ENCODE measurements around the gene ACD. TPM values are rescaled to one million over a fixed set of nuclear protein-coding genes. Genes with fewer than 3 reads are reported as not detected.

The ACD gene
- total RNA-seq, 1 donor from 2014 or later, result 7.1 TPM

DNA sequence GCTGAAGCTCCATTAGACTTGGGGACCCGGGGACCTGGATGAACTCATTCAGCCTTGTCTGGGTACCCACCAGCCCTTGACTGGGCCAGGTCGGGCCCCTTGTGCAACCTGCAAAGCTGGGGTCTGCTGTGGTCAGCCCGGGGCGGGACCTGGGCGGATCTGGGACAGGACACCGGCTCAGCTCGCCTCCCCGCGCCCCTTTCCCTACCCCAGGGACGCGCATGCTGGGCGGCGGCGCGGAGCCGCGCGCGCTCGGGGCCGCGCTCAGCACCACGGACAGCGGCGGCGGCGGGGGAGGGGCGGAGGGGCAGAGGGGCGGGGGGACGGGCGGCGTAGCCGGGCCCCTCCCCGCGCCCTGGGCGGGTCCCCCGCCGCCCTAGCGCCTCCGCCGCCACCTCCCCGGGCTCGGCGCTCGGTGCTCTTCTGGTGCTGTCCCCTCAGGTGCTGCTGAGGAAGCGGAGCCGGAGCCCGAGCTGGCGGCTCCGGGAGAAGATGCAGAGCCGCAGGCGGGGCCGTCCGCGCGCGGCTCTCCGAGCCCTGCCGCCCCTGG is 7.4 kb downstream of the ACD start:
- peaks cover 87% of the 10 kb centered on the region for H3K27me3 ChIP-seq (ENCODE audit: low read depth)

DNA sequence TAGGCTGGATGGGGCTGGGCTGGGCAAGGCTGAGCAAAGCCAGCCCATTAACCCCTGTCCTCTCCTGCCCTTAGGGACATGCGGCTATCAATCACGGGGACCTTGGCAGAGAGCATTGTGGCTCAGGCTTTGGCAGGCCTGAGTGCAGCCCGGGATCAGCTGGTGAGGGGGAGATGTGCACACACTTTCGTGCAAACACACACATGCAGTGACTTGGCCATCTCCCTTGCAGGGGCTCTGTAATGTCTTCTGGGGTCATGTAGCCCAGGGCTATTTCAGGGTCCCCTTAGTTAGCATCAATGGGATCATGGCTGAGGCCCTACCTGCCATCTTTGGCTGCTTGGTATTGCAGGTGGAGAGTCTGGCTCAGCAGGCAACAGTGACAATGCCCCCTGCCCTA is 8.2 kb downstream of the ACD start:
- no peak for DNase-seq

More for the DNA sequence above, 7.4 kb downstream of the ACD start:
- no peak for DNase-seq
- intact Hi-C loops (cut with micrococcal nuclease), result no loop called here
- Histone ChIP-seq H3K9me3 (replicated peaks) (no peaks in the 10 kb centered on the region), H3K4me3 (peak overlapping the region; percentile 60), H3K36me3 (peaks cover 6% of the 10 kb centered on the region), H3K4me1 (peaks cover 33% of the 10 kb centered on the region), H3K27ac (replicated peaks) (no peak overlapping the region)
- TF ChIP-seq, protein P1, sequence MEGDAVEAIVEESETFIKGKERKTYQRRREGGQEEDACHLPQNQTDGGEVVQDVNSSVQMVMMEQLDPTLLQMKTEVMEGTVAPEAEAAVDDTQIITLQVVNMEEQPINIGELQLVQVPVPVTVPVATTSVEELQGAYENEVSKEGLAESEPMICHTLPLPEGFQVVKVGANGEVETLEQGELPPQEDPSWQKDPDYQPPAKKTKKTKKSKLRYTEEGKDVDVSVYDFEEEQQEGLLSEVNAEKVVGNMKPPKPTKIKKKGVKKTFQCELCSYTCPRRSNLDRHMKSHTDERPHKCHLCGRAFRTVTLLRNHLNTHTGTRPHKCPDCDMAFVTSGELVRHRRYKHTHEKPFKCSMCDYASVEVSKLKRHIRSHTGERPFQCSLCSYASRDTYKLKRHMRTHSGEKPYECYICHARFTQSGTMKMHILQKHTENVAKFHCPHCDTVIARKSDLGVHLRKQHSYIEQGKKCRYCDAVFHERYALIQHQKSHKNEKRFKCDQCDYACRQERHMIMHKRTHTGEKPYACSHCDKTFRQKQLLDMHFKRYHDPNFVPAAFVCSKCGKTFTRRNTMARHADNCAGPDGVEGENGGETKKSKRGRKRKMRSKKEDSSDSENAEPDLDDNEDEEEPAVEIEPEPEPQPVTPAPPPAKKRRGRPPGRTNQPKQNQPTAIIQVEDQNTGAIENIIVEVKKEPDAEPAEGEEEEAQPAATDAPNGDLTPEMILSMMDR (IDR thresholded peaks at IDR 0.05; ENCODE audit: borderline replicate concordance), result no peak

DNA sequence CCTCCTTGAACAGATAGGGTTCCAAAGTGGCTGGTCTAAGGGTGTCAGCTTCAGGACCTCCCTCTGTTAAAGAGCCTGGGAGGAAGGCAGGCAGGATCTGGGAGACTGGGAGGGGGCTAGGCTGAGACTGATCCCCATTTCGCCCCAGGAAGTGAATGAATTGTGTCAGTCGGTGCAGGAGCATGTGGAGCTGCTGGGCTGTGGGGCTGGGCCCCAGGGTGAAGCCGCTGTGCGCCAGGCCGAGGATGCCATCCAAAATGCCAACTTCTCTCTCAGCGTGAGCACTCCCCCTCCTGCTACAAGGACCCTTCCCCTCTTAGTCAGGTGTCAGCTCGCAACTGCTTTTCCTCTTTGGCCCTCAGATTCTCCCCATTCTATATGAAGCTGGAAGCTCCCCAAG is 9.0 kb downstream of the ACD start:
- TF ChIP-seq, protein P1 (IDR thresholded peaks at IDR 0.05; ENCODE audit: borderline replicate concordance), result no peak

More for the DNA sequence above, 8.2 kb downstream of the ACD start:
- TF ChIP-seq, protein P1 (IDR thresholded peaks at IDR 0.05; ENCODE audit: borderline replicate concordance), result no peak
- Histone ChIP-seq H3K36me3 (peaks cover 2% of the 10 kb centered on the region), H3K9me3 (replicated peaks) (no peaks in the 10 kb centered on the region), H3K27ac (replicated peaks) (no peak overlapping the region), H3K4me3 (no peak overlapping the region), H3K27me3 (ENCODE audit: low read depth) (peaks cover 95% of the 10 kb centered on the region), H3K4me1 (peaks cover 33% of the 10 kb centered on the region)
- intact Hi-C loops (cut with micrococcal nuclease), result no loop called here

DNA sequence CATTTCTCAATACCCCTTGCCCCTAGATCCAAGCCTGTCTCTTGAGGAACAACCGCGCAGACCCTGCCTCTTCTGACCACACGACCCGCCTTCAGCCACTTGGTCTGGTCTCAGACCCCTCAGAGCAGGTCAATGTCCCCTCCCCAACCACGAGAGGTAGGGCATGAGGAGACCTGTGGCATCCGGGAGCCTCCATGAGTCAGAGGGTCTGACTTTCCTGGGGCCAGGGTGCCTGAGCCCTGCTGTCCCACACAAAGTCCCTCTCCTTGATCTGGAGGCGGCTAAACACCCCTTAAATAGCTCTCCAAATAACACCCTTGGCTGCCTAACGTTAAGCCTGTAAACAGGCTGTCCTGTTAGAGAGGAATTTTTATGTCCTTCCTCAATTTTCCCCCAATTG is 10.0 kb downstream of the ACD start:
- no peak overlapping the region for H3K27ac ChIP-seq (replicated peaks)
- no peaks in the 10 kb centered on the region for H3K36me3 ChIP-seq
- peaks cover 36% of the 10 kb centered on the region for H3K4me1 ChIP-seq
- H3K27me3 ChIP-seq (ENCODE audit: low read depth), result peaks cover 100% of the 10 kb centered on the region
- no peak overlapping the region for H3K4me3 ChIP-seq
- intact Hi-C loops (cut with micrococcal nuclease), result no loop called here
- DNase-seq, result no peak
- H3K9me3 ChIP-seq (replicated peaks), result no peaks in the 10 kb centered on the region
- TF ChIP-seq, protein P1 (IDR thresholded peaks at IDR 0.05; ENCODE audit: borderline replicate concordance), result no peak

More for the DNA sequence above, 9.0 kb downstream of the ACD start:
- no peak overlapping the region for H3K27ac ChIP-seq (replicated peaks)
- peaks cover 100% of the 10 kb centered on the region for H3K27me3 ChIP-seq (ENCODE audit: low read depth)
- no peak for DNase-seq
- no peaks in the 10 kb centered on the region for H3K36me3 ChIP-seq
- no peak overlapping the region for H3K4me3 ChIP-seq
- no peaks in the 10 kb centered on the region for H3K9me3 ChIP-seq (replicated peaks)
- H3K4me1 ChIP-seq, result peaks cover 33% of the 10 kb centered on the region
- intact Hi-C loops (cut with micrococcal nuclease), result no loop called here

DNA sequence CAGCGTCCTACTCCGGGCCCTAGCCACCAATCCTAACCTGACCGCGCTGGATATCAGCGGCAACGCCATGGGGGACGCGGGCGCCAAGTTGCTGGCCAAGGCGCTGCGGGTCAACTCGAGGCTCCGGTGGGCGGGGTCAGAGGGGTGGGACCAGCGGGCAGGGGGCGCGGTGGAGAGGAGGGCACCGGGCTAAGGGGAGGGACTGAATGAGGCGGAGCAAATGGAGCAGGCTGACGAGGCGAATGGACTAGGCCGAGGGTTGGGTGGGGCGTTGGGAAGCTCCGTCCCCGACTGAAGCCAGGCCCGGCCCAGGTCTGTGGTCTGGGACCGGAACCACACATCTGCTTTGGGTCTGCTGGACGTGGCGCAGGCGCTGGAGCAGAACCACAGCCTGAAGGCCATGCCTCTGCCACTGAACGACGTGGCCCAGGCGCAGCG is 10.5 kb downstream of the ACD start:
- H3K27me3 ChIP-seq (ENCODE audit: low read depth), result peaks cover 100% of the 10 kb centered on the region
- TF ChIP-seq, protein P1 (IDR thresholded peaks at IDR 0.05; ENCODE audit: borderline replicate concordance), result no peak
- no peak overlapping the region for H3K27ac ChIP-seq (replicated peaks)
- intact Hi-C loops (cut with micrococcal nuclease), result no loop called here
- H3K4me3 ChIP-seq, result peak overlapping the region; percentile 33
- no peaks in the 10 kb centered on the region for H3K9me3 ChIP-seq (replicated peaks)
- H3K4me1 ChIP-seq, result peaks cover 41% of the 10 kb centered on the region
- no peak for DNase-seq
- no peaks in the 10 kb centered on the region for H3K36me3 ChIP-seq
